ENCODE results near the gene TSC2.
"Not testable (repeated sequence)": the region's sequence is repeated elsewhere in the genome, so short reads cannot be mapped to it uniquely, and the experiment has no call there.

The TSC2 gene

DNA sequence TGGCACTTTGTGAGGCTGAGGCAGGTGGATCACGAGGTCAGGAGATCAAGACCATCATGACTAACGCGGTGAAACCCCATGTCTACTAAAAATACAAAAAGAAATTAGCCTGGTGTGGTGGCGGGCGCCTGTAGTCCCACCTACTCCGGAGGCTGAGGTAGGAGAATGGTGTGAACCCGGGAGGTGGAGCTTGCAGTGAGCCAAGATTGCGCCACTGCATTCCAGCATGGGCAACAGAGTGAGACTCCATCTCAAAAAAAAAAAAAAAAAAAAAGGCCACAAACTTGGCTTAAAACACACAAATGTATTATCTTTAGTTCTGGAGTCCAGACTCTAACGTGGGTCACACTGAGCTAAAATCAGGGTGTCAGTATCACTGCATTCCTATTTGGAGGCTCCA is 36.1 kb upstream of the TSC2 start:
- DNase-seq, result not testable (repeated sequence)

GRCh38 chr16:2013527-2013926 is 34.3 kb upstream of the TSC2 start:
- DNase-seq, result no peak

DNA sequence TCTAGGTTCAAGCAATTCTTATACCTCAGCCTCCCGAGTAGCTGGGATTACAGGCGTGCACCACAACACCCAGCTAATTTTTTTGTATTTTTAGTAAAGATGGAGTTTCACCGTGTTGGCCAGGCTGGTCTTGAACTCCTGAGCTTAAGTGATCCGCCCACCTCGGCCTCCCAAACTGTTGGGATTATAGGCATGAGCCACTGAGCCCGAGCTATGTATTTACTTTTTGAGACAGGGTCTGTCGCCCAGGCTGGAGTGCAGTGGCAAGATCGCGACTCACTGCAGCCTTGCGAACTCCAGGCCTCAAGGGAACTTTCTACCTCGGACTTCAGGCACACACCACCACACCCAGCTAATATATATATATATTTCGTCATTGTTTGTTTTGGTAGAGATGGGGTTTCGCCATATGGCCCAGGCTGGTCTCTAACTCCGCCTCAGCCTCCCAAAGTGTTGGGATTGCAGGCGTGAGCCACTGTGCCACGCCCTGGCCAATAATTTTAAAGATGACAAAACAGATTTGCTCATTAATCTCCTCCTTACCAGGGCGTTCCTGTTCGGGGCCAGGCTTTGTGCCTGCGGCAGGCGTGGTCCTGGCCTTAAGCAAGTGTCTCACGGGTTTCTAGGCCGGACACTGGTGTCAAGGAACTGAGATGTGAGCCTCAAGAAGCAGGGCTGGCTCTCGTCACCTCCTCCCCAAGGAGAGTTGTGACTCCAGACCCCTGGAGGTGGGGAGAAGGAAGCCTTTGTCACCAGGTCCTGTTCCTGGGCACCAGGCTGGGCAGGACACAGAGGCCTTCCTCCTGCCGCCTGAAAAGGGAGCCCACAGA is 32.5 kb upstream of the TSC2 start:
- no peak for DNase-seq

DNA sequence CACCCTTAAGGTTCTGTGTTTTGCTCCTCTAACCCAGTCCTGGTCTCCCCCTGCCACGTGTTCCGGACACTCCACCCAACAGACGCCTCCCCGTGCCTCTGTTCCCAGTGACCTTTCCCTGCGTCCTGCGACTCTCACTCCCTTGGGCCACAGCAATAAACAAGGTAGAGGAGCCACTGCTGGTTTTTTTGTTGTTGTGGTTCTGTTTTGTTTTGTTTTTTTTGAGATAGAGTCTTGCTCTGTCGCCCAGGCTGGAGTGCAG is 31.9 kb upstream of the TSC2 start:
- no peak for DNase-seq

DNA sequence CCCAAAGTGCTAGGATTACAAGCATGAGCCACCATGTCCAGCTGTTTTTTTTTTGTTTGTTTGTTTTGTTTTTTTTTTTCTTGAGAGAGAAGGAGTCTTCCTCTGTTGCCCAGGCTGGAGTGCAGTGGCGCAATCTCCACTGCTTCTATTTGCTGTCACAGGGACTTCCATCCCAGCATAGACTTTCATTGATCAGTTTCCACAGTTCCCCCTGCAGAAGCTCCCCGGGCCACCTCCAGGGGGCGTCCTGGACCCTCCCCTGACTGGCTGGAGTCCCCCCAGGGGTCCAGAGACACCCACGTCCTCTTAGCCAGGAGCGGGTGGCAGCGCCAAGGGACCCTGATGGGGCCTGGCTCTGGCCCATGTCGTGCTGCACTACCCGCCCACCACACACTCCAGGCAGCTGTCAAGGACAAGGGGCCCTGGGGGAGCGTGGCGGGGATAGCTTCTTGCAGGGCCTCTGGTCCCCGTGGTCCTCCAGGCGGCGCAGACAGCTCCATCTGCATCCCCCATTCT is 31.3 kb upstream of the TSC2 start:
- peak; percentile 18 for DNase-seq

GRCh38 chr16:2019518-2019920 is 28.3 kb upstream of the TSC2 start, which contains the start of gene NPW:
TSS of gene NPW (plus strand) at chr16:2019785.
- no peak for DNase-seq

DNA sequence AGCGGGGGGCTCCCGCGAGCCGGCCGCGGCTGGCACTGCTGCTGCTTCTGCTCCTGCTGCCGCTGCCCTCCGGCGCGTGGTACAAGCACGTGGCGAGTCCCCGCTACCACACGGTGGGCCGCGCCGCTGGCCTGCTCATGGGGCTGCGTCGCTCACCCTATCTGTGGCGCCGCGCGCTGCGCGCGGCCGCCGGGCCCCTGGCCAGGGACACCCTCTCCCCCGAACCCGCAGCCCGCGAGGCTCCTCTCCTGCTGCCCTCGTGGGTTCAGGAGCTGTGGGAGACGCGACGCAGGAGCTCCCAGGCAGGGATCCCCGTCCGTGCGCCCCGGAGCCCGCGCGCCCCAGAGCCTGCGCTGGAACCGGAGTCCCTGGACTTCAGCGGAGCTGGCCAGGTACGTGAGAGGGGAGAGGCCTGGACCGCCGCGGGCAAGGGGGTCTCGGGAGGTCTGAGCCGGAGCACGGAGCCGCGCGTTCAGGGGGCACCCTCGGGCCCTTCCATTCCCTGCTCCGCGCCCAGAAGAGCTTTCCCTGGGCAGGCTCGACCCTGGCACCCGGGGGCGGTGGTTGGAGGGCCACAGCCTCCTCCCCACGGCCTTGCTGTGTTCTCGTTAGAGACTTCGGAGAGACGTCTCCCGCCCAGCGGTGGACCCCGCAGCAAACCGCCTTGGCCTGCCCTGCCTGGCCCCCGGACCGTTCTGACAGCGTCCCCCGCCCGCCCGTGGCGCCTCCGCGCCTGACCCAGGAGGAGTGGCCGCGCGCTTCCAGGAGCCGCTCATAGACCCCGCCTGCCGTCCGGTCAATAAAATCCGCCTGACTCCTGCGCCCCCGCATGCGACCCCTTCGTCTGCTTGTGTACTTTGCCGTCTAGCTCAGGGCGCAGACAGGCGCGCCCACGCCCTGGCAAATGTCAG is 27.6 kb upstream of the TSC2 start:
- no peak for DNase-seq

DNA sequence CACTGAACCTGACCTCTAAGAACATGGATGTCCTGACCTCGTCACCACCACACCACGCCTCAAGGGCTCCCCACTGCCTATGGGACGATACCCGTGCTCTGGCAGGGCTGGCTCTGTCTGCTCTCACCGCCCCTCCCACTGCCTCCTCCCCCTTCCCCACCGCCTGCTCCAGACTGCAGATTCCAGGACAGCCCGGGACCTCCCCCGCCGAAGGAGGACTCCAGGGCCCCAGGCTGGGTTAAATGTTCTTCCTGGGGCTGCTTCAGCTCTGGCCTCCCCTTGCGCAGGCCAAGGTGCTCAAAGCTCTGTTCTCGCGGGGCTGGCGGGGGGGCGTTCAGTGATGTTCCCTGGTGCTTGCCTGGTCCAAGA is 25.1 kb upstream of the TSC2 start:
- DNase-seq, result no peak

GRCh38 chr16:2023092-2024031 is 24.4 kb upstream of the TSC2 start:
- DNase-seq, result peak; percentile 95

DNA sequence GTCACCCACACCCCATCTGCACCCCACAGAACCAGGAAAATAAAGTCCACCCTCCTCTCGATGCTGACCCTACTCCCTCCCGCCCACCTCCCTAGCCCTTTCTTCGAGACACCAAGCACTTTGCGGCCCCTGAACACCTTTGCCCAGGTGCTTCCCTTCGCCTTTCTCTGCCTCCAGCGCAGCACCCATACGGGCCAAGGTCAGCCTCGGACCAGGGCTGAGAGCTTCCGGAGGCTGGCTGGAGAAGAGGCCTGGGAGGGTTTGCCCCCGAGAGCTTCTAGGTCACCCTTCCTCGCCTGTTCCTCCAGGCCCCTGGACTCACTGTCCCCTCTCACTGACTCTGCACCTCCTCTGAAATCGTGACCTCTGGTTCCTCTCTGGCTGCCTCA is 23.8 kb upstream of the TSC2 start:
- DNase-seq, result no peak

DNA sequence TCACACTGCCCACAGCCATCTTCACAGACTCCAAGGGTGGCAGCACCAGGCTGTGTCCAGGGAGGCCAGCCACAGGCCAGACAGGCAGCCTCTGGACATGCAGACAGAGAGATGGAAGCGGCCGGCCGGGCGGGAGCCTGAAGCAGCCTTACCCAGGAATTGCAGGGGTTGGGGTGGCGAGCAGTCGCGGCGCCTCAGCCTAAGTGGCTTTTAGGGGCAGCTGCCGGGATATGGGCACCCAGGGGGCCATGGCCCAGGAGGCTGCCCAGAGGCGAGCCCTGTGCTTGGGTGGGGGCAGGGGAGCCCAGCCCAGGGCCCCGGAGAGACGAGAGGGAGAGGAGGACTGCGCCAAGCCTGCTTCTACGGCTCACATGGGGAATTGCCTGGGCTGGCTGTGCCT is 22.5 kb upstream of the TSC2 start:
- DNase-seq, result no peak

DNA sequence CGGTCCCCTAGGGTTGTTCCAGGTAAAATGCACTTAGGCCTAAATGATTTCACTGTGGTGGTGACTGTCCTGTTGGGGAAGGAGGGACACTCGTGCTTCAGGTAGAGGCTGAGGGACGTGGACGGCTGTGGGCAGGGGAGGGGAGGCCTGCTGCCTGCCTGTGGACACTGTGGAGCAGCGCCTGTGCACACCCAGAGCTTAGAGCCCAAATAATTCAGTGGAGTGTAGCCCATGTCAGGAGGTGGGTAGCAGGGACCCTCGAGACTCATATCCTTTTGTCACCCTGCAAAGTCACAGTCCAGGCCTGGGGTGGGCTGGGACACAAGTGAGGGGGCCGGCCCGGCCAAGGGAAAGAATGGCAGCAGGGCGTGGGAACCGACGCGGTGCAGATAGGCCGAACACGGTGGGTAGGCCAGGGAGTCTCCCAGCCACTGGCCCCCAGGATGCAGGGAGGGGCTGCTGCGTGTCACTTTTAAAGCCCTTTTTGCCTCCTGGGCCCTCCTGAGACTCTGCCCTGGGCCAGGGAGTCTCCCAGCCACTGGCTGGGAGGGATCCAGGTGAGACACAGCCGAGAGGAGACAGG is 21.8 kb upstream of the TSC2 start:
- no peak for DNase-seq

DNA sequence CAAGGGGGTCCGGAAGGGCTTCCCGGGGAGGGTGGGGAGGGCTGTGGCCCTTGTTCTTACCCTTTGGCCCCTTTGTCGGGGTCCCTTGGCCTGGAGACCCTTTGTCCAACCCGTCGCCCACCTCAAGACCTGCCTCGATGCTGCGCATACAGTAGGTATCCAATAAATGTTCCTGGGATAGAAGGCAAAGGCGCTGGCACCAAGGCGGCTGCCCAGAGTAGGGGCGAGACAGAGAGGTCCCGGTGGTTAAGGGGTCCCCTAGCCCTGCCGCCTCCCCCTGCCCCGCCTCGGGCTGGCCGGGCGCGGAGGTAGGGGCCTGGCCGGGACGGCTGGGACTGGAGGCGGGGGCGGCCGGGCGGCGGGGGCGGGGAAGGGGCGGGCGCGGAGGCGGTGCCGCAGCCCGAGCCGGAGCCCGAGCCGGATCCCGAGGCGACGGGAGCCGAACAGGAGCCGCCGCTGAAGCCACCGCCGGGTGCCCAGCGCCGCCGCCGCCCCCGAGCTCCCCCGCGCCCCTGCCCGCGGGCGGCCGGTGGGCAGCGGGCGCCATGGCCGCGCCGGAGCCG is 21.2 kb upstream of the TSC2 start, which contains the start of gene NHERF2:
NHERF2 (plus strand) TSS at position 442 of the 563 bp plus-strand sequence; CDS start at position 546, 104 bp downstream.
- peak; percentile 32 for DNase-seq

GRCh38 chr16:2027024-2028010 is 20.5 kb upstream of the TSC2 start:
- peak; percentile 23 for DNase-seq

DNA sequence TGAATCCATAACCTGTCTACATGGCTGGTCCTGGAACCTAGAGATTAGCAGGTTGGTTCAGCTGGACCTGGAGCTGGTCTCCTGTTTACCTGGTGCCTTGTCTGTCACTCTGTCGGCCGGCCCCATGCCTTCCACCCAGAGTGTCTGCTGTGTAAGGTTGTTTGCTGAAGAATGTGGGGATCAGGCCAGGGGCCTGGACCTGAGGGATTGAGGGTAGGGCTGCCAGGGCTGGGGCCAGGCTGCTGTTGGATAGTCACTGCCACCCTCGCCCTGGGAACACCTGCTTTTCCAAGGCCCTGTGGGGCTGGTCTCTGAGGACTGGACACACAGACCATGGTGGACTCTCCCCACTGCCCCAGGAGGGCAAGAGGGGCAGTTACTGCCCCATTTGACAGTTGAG is 19.6 kb upstream of the TSC2 start:
- no peak for DNase-seq

GRCh38 chr16:2028620-2029220 is 19.1 kb upstream of the TSC2 start:
- DNase-seq, result no peak

GRCh38 chr16:2029350-2029749 is 18.4 kb upstream of the TSC2 start:
- DNase-seq, result no peak

- DNase-seq, result no peak
These were observed 17.7 kb upstream of the TSC2 start for GRCh38 chr16:2030036-2030435.

DNA sequence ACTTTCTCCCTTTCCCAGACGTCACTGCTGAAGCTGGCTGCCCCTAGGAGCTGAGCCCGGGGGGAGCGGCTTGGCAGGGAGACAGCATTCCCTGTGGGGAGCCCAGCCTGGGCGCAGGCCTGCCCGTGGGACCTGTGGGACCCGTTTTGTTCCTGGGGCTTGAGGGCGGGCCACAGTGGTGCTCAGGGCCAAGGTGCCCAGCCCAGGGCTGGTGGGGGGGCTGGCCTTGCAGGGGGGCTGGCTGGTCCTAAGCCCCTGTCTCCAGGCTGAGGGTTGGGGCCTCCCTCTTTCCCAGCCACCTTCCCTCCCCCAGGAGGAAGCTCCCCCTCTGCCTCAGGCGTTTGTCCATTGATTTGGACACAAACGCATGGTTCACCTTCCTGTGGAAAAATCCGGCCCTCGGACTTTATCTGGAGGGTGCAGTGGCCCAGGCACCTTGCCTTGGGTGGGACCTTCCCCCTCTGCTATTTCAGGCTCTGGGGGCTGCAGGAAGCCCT is 16.7 kb upstream of the TSC2 start:
- no peak for DNase-seq
